ENCODE results near the gene CAPN10.
"Not testable (repeated sequence)": the region's sequence is repeated elsewhere in the genome, so short reads cannot be mapped to it uniquely, and the experiment has no call there.

Gene CAPN10

GRCh38 chr2:240604291-240604938 is 17.9 kb downstream of the CAPN10 start:
- no peak for DNase-seq

GRCh38 chr2:240604939-240605716 is 18.6 kb downstream of the CAPN10 start:
- DNase-seq = no peak

GRCh38 chr2:240605867-240606743 is 19.6 kb downstream of the CAPN10 start:
- DNase-seq = no peak

- DNase-seq = no peak
Measured at GRCh38 chr2:240611601-240612210, 25.2 kb downstream of the CAPN10 start.

- DNase-seq = no peak
Measured at GRCh38 chr2:240613781-240614180, 27.2 kb downstream of the CAPN10 start.

GRCh38 chr2:240614391-240614790 is 27.9 kb downstream of the CAPN10 start:
- no peak for DNase-seq

- no peak for DNase-seq
Measured at GRCh38 chr2:240615396-240615795, 28.9 kb downstream of the CAPN10 start.

- no peak for DNase-seq
Measured at GRCh38 chr2:240615820-240616547, 29.4 kb downstream of the CAPN10 start.

- not testable (repeated sequence) for DNase-seq
Measured at GRCh38 chr2:240616860-240617666, 30.5 kb downstream of the CAPN10 start.

GRCh38 chr2:240618776-240619175 is 32.2 kb downstream of the CAPN10 start:
- DNase-seq = no peak

- DNase-seq = no peak
Measured at GRCh38 chr2:240619506-240620148, 33.1 kb downstream of the CAPN10 start.

GRCh38 chr2:240620149-240620731 is 33.7 kb downstream of the CAPN10 start:
- DNase-seq = no peak

- no peak for DNase-seq
Measured at GRCh38 chr2:240620859-240621258, 34.3 kb downstream of the CAPN10 start.

- DNase-seq = no peak
Measured at GRCh38 chr2:240622060-240622411, 35.5 kb downstream of the CAPN10 start.

- DNase-seq = no peak
Measured at GRCh38 chr2:240622531-240623235, 36.1 kb downstream of the CAPN10 start.

- DNase-seq = no peak
Measured at GRCh38 chr2:240623531-240624010, 37.0 kb downstream of the CAPN10 start.

- no peak for DNase-seq
Measured at GRCh38 chr2:240624011-240624949, 37.7 kb downstream of the CAPN10 start.

GRCh38 chr2:240624950-240625621 is 38.6 kb downstream of the CAPN10 start, which contains the start of gene GPR35:
GPR35 (plus strand) TSS chr2:240625480; CDS start chr2:240629953, 4,473 bp downstream.
- peak; percentile 78 for DNase-seq

All from activated CD4-positive, alpha-beta T cell treated with anti-CD3 and anti-CD28 coated beads, Interleukin-2, amount 50 U/mL, for 1 hour (primary cell).